GM23248 (cell line): ENCODE data around the gene PNKD. TPM values are rescaled to one million over a fixed set of nuclear protein-coding genes. Genes with fewer than 3 reads are reported as not detected.

ENCODE experiments used
- DNase-seq: peaks from one replicate; pipeline ENCODE4 v3.0.0-alpha.2; 2015
- H2AFZ ChIP-seq: fragments of 200-600 bp; sonication (generic); 2 replicates; pipeline ENCODE4 v1.6.1; 2016; ENCODE audit warnings: antibody characterized with exemption
- H3F3A ChIP-seq: fragments of 200-600 bp; sonication (generic); 2 replicates; pipeline ENCODE4 v1.6.1; 2016; ENCODE audit warnings: mild to moderate bottlenecking, antibody characterized with exemption, mixed run types; ENCODE audit not compliant: insufficient read depth
- H3K27ac ChIP-seq: fragments of 200-600 bp; sonication (generic); 2 replicates; pipeline ENCODE4 v1.5.1; 2016; ENCODE audit warnings: mild to moderate bottlenecking
- H3K27me3 ChIP-seq: fragments of 200-600 bp; sonication (generic); replicated peaks from 2 replicates; pipeline ENCODE4 v1.6.1; 2016; ENCODE audit warnings: mild to moderate bottlenecking; ENCODE audit not compliant: insufficient read depth
- H3K36me3 ChIP-seq: fragments of 200-600 bp; sonication (generic); 2 replicates; pipeline ENCODE4 v1.6.1; 2016; ENCODE audit warnings: low read depth, mild to moderate bottlenecking
- H3K4me1 ChIP-seq: fragments of 200-600 bp; sonication (generic); 2 replicates; pipeline ENCODE4 v1.6.1; 2016; ENCODE audit warnings: mild to moderate bottlenecking; ENCODE audit not compliant: insufficient read depth
- H3K4me2 ChIP-seq: fragments of 200-600 bp; sonication (generic); one replicate; pipeline ENCODE4 v1.6.1; 2016; ENCODE audit warnings: mild to moderate bottlenecking; ENCODE audit not compliant: unreplicated experiment
- H3K4me3 ChIP-seq: fragments of 200-600 bp; sonication (generic); 2 replicates; pipeline ENCODE4 v1.5.1; 2016; ENCODE audit warnings: mild to moderate bottlenecking
- H3K79me2 ChIP-seq: fragments of 200-600 bp; sonication (generic); 2 replicates; pipeline ENCODE4 v1.6.1; 2016; ENCODE audit warnings: mild to moderate bottlenecking; ENCODE audit not compliant: insufficient read depth
- H3K9ac ChIP-seq: fragments of 200-600 bp; sonication (generic); 2 replicates; pipeline ENCODE4 v1.6.1; 2016; ENCODE audit warnings: mild to moderate bottlenecking
- H3K9me2 ChIP-seq: fragments of 200-600 bp; sonication (generic); 2 replicates; pipeline ENCODE4 v1.6.1; 2016; ENCODE audit warnings: mixed run types, mild to moderate bottlenecking, moderate library complexity; ENCODE audit not compliant: insufficient read depth
- H3K9me3 ChIP-seq: fragments of 200-600 bp; sonication (generic); one replicate; pipeline ENCODE4 v1.6.1; 2017; ENCODE audit warnings: low read depth
- H4K20me1 ChIP-seq: fragments of 200-600 bp; sonication (generic); 2 replicates; pipeline ENCODE4 v1.6.0; 2016; ENCODE audit not compliant: insufficient read depth
- EZH2 ChIP-seq: fragments of 200-600 bp; sonication (generic); IDR thresholded peaks from 2 replicates; pipeline ENCODE4 v1.6.1; 2018; ENCODE audit warnings: antibody characterized with exemption, mild to moderate bottlenecking; ENCODE audit not compliant: insufficient read depth, poor library complexity, severe bottlenecking
- EZH2phosphoT487 ChIP-seq: fragments of 200-600 bp; sonication (generic); IDR thresholded peaks from 2 replicates; pipeline ENCODE4 v1.6.1; 2018; ENCODE audit warnings: antibody characterized with exemption, moderate library complexity, mild to moderate bottlenecking, low read depth; ENCODE audit not compliant: insufficient read depth
- WGBS, 2 experiments: methylation state at CpG; one replicate each; pipeline ENCODE4 v1.1.6; 2015 to 2017; ENCODE audit warnings: low lambda C conversion rate in 2 of 2, low coverage in 1 of 2; ENCODE audit errors: missing lambda C conversion rate in 2 of 2; 5-methylcytosine and 5-hydroxymethylcytosine counted together
- in situ Hi-C: fragments of 300-500 bp; cut with MboI; formaldehyde crosslinking; loops from 2 replicates; pipeline ENCODE4 v1.15.0; 2020
- polyA plus RNA-seq: library from polyadenylated mRNA; unstranded; fragments of >200 nt; fragmentation: Nextera tagmentation; extraction: Ambion mirVana; gene quantifications from 2 replicates; pipeline ENCODE4 v1.2.1, GENCODE V29; 2016
- total RNA-seq: library from RNA; depleted of rRNA; stranded (reverse); fragments of >200 nt; shearing (Covaris generic); gene quantifications from 2 replicates; pipeline ENCODE4 v1.2.3, GENCODE V29; 2014

Gene PNKD
- total and polyA plus RNA-seq, 2 experiments from 2014 or later, result 28.6 to 82.7 TPM

GRCh38 chr2:218267259-218267658 is 3.1 kb upstream of the PNKD start:
- Histone ChIP-seq H3F3A (no peaks in the 10 kb centered on the region), H3K9ac (no peak overlapping the region), H3K9me3 (no peaks in the 10 kb centered on the region), H3K27ac (no peak overlapping the region), H3K4me3 (no peak overlapping the region), H2AFZ (no peak overlapping the region), H3K36me3 (no peaks in the 10 kb centered on the region; the same call in 1 of the 2 replicates), H3K27me3 (no peaks in the 10 kb centered on the region), H3K4me1 (peaks cover 15% of the 10 kb centered on the region), H3K9me2 (no peaks in the 10 kb centered on the region), H3K4me2 (no peak overlapping the region), H3K79me2 (peaks cover 52% of the 10 kb centered on the region), H4K20me1 (no peaks in the 10 kb centered on the region)
- no peak for DNase-seq
- in situ Hi-C loops, result no loop called here
- no peak for TF ChIP-seq EZH2
- no peak for TF ChIP-seq EZH2phosphoT487
- 97 to 98% methylated on average over 6 of the region's 6 CpGs for WGBS, 2 experiments

GRCh38 chr2:218270721-218271486 is 585 bp downstream of the PNKD start:
- WGBS, 2 experiments, result 5 to 6% methylated on average over 23 of the region's 23 CpGs
- no peak for TF ChIP-seq EZH2phosphoT487
- TF ChIP-seq EZH2, result no peak
- peak; percentile 66 for DNase-seq

GRCh38 chr2:218271487-218271797 is 1.1 kb downstream of the PNKD start:
- TF ChIP-seq EZH2 (no peak), EZH2phosphoT487 (no peak)
- Histone ChIP-seq H4K20me1 (no peaks in the 10 kb centered on the region), H3K79me2 (peaks cover 78% of the 10 kb centered on the region), H3K36me3 (peaks cover 10% of the 10 kb centered on the region; the same call in 1 of the 2 replicates), H3K9ac (peak overlapping the region; percentile 80), H3K4me3 (peak overlapping the region; percentile 89), H3K4me1 (peaks cover 20% of the 10 kb centered on the region), H3K27me3 (no peaks in the 10 kb centered on the region), H3K9me2 (no peaks in the 10 kb centered on the region), H3K27ac (peak overlapping the region; percentile 39), H3K4me2 (peak overlapping the region; percentile 89), H3F3A (peaks cover 17% of the 10 kb centered on the region), H3K9me3 (no peaks in the 10 kb centered on the region), H2AFZ (0 out of 2 replicates have a peak overlapping the region, but pooled peaks have one; percentile 56)
- peak; percentile 32 for DNase-seq
- in situ Hi-C loops, result no loop called here
- 18% methylated on average over 4 of the region's 4 CpGs for WGBS, 2 experiments

More at GRCh38 chr2:218270721-218271486, 585 bp downstream of the PNKD start:
- peaks cover 17% of the 10 kb centered on the region for H3F3A ChIP-seq
- no peaks in the 10 kb centered on the region for H3K9me2 ChIP-seq
- H3K4me1 ChIP-seq, result peaks cover 20% of the 10 kb centered on the region
- peak overlapping the region; percentile 56 for H2AFZ ChIP-seq
- H3K36me3 ChIP-seq, result peaks cover 8% of the 10 kb centered on the region; the same call in 1 of the 2 replicates
- H3K27me3 ChIP-seq, result no peaks in the 10 kb centered on the region
- peak overlapping the region; percentile 80 for H3K9ac ChIP-seq
- no peaks in the 10 kb centered on the region for H3K9me3 ChIP-seq
- peak overlapping the region; percentile 89 for H3K4me2 ChIP-seq
- in situ Hi-C loops, result no loop called here
- peak overlapping the region; percentile 39 for H3K27ac ChIP-seq
- peaks cover 72% of the 10 kb centered on the region for H3K79me2 ChIP-seq
- no peaks in the 10 kb centered on the region for H4K20me1 ChIP-seq
- H3K4me3 ChIP-seq, result peak overlapping the region; percentile 89

- H3K36me3 ChIP-seq, result peaks cover 10% of the 10 kb centered on the region; the same call in 1 of the 2 replicates
- H2AFZ ChIP-seq, result no peak overlapping the region
- H3K4me2 ChIP-seq, result peak overlapping the region; percentile 89
- peak; percentile 27 for DNase-seq
- H3K27ac ChIP-seq, result peak overlapping the region; percentile 43; the same call in 1 of the 2 replicates
- no peaks in the 10 kb centered on the region for H4K20me1 ChIP-seq
- WGBS, 2 experiments, result 25 to 27% methylated on average over 5 of the region's 5 CpGs
- H3K79me2 ChIP-seq, result peaks cover 78% of the 10 kb centered on the region
- in situ Hi-C loops, result no loop called here
- peaks cover 17% of the 10 kb centered on the region for H3F3A ChIP-seq
- no peaks in the 10 kb centered on the region for H3K9me3 ChIP-seq
- TF ChIP-seq EZH2 (no peak), EZH2phosphoT487 (no peak)
- peaks cover 20% of the 10 kb centered on the region for H3K4me1 ChIP-seq
- H3K27me3 ChIP-seq, result no peaks in the 10 kb centered on the region
- peak overlapping the region; percentile 89 for H3K4me3 ChIP-seq
- no peaks in the 10 kb centered on the region for H3K9me2 ChIP-seq
- H3K9ac ChIP-seq, result peak overlapping the region; percentile 80
These were observed 1.7 kb downstream of the PNKD start for GRCh38 chr2:218271865-218272530.
